ENCODE data around the gene SYTL2.
A peak's percentile ranks its signal among the peaks of the same experiment; 100 is the strongest.

SYTL2 gene

DNA sequence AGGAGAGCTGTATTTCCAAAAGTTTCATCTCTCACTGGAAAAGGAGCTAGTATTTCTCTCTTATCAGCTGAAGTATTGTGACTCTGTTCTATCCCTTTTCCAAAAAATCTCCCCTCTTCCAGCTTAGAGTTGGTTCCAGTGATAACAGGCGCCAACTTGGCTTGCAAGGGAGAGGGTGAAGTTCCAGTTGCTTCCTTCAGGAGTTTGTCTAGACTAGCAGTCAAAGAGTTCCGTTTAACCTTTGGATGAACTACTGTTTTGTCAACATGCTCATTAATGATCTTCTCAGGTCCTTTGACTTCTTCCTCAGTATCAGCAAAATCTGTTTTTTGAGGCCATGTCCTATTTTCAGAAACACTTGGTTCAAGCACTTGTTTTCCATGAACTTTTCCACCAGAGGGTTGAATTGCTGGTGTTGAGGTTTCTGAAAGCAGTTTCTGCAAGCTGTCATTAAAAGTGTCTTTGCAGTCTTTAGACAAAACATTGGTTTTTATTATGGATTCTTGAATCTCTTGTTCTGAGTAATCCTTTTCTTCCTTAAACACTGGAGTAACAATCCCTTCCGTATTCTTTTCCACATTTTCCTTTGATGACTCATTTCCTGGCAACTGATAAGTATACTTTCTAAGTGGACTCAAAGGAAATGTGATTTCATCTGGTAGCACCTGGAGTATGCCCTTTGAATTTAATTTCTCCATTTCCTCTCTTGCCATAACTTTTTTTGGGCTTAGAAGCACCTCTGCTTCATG is 85.3 kb downstream of the SYTL2 start:
- DNase-seq: no peak

GRCh38 chr11:85724748-85725465 is 86.0 kb downstream of the SYTL2 start:
- no peak for DNase-seq

DNA sequence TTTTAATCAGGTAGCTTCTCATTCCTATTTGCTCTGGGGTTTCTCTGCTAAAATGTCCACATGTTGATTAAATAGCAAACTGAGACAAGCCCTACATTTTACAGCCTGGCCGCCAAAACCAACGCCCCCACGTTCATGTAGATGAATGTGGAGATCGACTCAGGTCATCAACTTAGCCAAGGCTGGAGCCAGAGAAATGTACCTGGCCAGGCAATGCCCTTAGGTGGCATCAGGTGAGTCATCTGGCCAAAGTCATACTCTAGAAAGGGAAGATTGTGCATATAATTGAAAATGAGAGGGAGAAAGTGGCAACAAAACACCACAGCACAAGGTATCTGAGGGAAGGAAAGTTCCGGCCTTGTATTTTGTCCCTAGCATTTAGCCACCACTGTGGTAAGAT is 87.9 kb downstream of the SYTL2 start:
- DNase-seq: no peak

DNA sequence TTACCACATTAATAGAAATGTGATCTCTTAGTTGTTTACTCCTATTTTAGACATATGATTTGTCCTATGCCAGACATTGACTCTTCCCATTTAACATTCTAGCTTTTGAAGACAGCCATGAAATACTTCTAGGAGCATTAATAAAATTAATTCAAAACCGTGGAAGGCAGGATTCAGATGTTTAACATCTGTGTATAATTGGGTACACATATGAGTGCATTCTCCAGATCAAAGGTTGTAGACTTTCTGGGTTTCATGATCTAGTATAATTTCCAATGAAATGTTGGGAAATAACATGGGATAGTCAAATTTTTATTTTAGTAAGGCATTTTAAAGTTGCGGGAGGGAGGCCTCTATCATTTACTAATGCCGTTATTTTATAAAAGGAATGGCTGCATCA is 89.8 kb downstream of the SYTL2 start:
- no peak for DNase-seq

GRCh38 chr11:85718991-85719807 is 91.7 kb downstream of the SYTL2 start:
- DNase-seq: no peak

DNA sequence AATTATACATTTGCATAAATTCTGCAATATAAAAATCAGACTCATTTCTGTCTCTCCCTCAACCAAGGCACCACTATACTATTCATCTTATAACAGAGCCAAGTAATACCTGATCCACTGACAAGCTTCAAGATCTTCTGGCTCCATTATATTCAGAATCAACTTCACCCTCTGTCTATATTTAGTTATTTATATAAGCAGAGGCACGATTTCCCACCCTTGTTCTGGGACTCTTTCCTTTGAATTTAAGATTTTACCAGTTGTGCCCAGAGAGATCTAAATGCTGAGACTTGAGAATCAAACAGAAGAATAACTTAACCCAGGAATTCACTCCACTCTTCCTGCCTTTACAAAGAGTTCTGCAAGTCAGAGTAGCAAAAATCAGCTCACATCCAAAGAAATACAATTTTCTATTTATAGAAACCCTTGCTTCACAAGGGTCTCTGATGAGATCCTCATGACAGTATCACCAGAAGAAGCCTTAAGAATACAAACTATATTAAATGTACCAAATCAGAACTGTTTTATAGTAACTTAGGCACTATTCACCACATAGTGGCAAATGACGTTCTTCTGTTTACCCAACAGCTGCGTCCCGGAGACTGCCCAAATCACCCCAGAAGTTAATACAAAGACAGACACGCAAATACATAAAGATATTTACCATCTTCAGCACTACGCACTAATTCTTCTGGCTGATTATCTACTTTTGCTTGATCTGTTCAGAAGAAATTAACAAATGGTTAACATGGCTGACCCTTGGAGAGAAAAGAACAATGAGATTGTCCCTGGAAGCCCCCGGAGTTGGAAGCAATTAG is 92.6 kb downstream of the SYTL2 start:
- no peak for DNase-seq

DNA sequence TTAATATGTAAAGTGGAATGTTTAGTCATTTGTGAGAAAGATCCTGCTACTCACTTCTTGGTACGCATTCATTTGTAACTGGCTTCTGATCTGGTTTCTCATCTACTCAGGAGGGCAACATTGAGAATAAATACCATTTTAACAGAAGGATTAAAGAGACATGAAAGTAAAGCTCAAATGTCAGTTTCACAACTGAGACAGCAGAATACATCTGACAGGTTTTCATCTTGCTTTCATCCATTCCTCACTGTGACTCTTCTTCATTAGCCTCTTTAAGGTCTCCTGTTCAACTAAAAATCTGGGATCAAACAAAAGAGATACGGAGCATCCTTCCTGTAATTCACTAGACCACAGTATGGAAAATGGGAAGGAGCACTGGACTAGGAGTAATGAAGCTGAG is 93.5 kb downstream of the SYTL2 start:
- no peak for DNase-seq

- no peak for DNase-seq
Observed at GRCh38 chr11:85712953-85713352, 98.0 kb downstream of the SYTL2 start.

DNA sequence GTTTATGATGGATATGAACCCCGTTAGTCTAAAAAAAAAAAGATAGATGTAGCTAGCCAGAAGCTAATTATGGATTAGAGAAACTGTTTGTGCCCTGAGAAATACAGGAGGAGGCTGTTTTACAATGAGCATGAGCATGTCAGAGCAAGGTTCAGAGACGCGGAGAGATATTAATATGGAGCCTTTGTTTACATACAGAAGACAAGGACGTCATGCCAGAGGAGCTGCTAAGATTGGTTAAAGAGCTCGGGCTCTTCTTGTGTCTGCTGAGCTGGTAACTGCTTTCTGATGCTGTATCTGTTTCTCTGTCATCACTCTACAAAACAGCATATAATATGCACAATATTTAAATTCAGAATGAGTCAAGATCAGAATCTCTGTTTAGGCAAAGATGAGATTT is 100.0 kb downstream of the SYTL2 start:
- DNase-seq: no peak

DNA sequence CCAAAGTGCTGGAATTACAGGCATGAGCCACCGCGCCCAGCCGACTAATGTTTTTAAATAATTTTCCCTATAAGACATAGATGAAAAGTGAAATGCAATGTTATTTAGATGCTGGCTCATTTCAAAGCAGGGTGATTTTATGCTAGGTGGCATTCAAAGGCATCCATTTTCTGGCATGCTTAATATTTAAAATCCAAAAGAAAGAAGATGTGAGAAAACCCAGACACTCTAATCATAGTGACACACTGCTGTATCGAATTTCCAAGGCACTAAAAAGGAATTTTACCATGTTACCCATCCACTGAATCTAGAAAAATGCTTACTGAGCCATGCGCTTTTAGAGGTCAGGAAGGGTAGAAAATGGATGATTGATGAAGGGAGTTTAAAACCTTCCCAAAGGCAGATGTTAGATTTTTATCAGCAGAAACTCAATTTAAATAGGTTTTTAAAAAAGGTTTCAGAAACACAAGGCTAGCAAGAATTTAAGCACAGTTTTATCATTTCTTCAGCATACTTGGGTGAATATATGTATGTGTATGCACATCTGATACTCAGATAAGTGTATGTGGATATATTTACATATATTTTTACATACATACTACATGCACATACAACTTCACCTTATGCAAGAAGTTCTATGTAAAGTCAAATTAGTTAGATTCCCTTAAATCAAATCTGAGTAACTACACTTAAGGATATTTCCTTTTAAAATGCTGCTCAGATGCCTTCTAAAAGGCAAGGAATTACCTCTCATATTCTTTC is 100.8 kb downstream of the SYTL2 start:
- DNase-seq: no peak

DNA sequence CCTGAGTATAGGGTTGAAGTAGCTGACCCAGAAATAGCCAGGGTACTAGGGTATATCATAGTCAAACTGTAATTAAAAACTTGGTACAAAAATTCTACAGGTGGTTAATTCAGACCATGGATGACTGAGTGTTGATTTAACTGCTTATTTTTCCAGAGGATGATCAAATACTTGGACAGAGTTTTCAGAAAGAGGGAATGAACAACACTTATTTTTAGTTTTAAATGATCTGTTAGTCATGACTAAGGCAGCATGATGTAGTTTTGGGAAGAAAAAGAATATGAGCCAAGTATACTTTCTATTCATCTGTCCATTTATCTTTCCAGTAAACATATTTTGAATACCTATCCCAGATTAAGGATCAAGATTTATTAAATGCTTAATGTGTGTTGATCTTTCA is 105.1 kb downstream of the SYTL2 start:
- no peak for DNase-seq

- no peak for DNase-seq
Observed at GRCh38 chr11:85704967-85705366, 106.0 kb downstream of the SYTL2 start.

DNA sequence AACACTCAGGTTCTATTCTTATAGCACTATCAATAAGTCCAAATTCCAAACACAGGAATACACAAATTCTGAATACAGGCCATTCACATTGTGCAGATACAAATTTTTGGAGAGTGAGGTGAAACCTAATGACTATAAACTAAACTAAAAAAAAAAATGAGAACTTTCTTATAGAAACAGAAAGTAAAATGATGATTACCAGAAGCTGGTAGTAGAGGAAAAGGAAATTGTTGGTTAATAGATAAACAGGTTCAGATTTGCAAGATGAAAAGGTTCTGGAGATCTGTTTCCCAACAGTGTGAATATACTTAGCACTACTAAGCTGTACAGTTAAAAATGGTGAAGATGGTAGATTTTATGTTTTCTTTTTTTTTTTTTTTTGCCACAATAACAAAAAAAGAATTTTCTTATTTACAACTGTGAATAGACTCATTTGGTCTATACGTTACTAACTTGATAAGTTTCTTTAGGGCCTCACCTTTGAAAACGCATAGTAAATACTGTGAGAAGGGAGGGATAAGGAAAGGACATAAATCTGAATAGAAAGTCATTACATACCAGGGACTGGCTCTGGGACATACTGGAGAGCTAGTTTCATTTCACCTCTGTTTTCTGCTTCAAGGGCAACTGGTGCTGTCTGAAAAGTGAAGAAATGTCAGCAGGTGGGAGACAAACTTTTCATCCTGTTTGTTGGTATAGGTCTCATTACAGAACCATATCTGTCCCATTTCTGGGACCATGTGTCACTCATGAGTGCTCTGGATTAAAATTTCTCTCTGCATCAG is 110.8 kb downstream of the SYTL2 start:
- no peak for DNase-seq

GRCh38 chr11:85698195-85698594 is 112.7 kb downstream of the SYTL2 start:
- no peak for DNase-seq

DNA sequence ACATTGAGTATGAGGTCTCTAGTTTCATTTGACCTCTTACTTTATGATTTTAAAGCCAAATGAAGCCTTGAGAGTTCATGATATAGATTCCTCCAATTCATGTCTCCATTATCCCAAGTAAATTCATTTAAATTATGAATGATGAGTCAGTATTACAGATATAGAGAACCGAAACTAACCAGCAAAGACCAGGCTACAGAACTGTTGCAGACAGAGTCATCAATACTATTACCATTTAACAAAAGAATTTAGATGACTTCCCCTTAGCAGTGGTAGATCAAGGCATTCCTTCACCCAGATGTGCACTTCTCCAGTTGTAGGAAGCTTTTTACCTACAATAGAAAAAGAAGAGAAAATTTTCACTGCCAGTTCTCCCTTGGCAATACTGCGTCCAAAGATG is 113.2 kb downstream of the SYTL2 start:
- no peak for DNase-seq

- DNase-seq: no peak
Observed at GRCh38 chr11:85695546-85695945, 115.4 kb downstream of the SYTL2 start.

DNA sequence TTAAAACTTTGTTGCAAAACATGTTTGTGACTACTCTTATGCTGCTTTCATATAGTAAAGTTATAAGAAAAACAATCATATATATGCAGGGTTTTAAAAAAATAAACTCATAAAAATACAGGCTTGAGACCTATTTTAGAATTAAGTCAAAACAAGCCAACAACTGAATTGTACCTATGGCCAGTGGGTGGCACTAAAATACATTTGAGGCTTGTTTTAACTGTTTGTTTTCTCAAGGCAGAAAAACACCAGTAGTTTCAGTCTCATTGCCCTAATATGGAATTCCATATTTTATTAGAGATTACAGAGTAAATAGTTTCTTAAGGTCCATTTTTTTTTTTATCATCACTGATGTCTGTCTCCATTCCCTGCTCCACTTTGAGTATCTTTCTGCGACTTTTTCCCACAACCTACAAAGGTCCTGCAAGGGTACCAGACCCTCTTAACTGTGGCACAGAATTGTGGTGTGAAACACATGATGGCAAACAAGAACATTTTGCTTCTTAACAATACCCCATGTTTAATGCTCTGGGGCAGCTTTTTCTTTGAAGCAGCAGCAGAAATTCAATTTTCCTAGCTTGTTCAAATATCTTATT is 116.5 kb downstream of the SYTL2 start:
- peak; percentile 32 for DNase-seq

DNA sequence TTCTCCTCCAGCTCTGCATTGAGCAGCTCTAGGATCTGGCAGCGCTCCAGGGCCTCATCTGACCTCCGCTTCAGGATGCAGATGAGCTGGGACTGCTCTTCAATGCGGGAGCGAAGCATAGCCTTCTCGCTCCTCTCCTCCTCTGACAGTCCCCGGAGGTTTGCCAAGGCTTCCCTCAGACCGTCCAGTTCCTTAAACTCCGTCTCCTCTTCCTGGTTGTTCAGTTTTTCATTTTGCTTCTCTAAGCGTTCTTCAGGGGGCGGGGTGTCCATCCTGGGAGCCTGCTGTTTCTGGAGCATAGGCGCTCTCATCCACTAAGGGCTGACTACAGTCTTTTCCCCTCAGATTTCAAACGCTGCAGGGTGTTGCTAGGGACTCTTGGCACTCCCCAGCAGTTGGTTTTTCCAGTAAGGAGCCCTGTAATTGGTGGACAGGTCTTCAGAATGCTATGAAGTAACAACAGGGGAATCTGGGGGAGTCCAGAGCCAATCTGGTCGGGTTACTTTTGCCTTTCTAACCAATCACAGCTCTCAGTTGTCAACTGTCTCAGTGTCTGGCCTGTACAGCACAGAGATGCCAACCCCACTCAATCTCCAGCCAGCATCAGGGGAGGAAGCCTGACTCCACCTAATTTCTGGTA is 125.0 kb downstream of the SYTL2 start, which contains the start of gene CCDC89:
Gene CCDC89 (minus strand): TSS at position 376 of the 640 bp plus-strand sequence. CDS start 65 bp downstream, at position 311.
- DNase-seq: peak; percentile 53

DNA sequence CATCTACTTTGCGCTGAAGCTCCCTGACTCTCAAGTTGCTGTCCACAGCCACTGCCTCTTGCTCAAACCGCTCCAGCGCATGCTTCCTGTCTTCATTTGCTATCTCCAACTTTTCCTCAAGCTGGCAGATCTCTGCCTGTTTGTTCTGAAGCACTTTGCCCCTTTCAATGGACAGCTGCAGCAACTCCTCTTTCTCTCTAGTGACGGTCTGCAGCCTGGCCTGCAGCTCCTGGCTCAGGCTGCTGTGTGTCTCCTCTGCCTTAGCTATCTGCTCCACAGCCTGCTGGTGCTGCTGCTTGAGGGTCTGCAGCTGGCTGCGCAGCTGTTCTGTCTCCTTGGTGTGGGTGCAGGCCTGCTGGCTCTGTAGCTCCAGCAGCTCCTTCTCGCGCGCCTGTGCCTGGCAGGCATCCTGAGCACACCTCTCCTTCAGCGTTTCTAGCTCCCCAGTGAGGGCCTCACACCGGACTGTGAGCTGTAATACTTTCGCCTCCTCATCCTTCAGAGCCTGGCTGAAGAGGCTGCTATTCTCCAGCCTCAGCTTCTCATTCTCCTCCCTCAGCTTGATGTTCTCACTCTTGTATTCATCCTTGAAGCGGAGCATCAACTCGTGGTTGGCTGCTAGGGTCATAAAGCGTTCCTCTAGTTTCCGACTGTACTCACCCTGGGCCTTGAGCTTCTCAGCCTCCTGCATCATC is 125.7 kb downstream of the SYTL2 start:
- no peak for DNase-seq
